HEK293 (cell line): ENCODE data around the gene HOXB1.

Experiments
- FEZF1 ChIP-seq: fragments of 450-650 bp; formaldehyde crosslinking; IDR thresholded peaks from 2 replicates; pipeline ENCODE4 v1.5.1; 2016; ENCODE audit warnings: missing biosample characterization, missing genetic modification characterization
- GLI4 ChIP-seq: fragments of 450-650 bp; formaldehyde crosslinking; IDR thresholded peaks from 2 replicates; pipeline ENCODE4 v1.5.1; 2016; ENCODE audit warnings: missing biosample characterization, missing genetic modification characterization
- MZF1 ChIP-seq: fragments of 450-650 bp; formaldehyde crosslinking; IDR thresholded peaks from 2 replicates; pipeline ENCODE4 v1.5.1; 2017; ENCODE audit warnings: missing biosample characterization, missing genetic modification characterization, borderline replicate concordance
- ZFP69B ChIP-seq: fragments of 450-650 bp; formaldehyde crosslinking; IDR thresholded peaks from 2 replicates; pipeline ENCODE4 v1.5.1; 2016; ENCODE audit warnings: missing biosample characterization, missing genetic modification characterization
- ZNF114 ChIP-seq: fragments of 450-650 bp; formaldehyde crosslinking; IDR thresholded peaks from 2 replicates; pipeline ENCODE4 v1.5.0; 2017; ENCODE audit warnings: missing biosample characterization, missing genetic modification characterization
- ZNF223 ChIP-seq: fragments of 450-650 bp; formaldehyde crosslinking; IDR thresholded peaks from 2 replicates; pipeline ENCODE4 v1.5.1; 2016; ENCODE audit warnings: missing biosample characterization, missing genetic modification characterization
- ZNF335 ChIP-seq: fragments of 450-650 bp; formaldehyde crosslinking; conservative IDR thresholded peaks from 2 replicates; pipeline ENCODE4 v1.5.1; 2016; ENCODE audit warnings: missing biosample characterization, missing genetic modification characterization
- ZNF350 ChIP-seq: fragments of 450-650 bp; formaldehyde crosslinking; IDR thresholded peaks from 2 replicates; pipeline ENCODE4 v1.5.0; 2017; ENCODE audit warnings: missing biosample characterization, mild to moderate bottlenecking, missing genetic modification characterization
- ZNF426 ChIP-seq: fragments of 450-650 bp; formaldehyde crosslinking; IDR thresholded peaks from 2 replicates; pipeline ENCODE4 v1.5.1; 2017; ENCODE audit warnings: missing biosample characterization, missing genetic modification characterization, mild to moderate bottlenecking, inconsistent platforms, moderate library complexity
- ZNF585B ChIP-seq: fragments of 450-650 bp; formaldehyde crosslinking; IDR thresholded peaks from 2 replicates; pipeline ENCODE4 v1.5.1; 2016; ENCODE audit warnings: missing biosample characterization, missing genetic modification characterization
- TF ChIP-seq, protein P1 (sequence below): fragments of 450-650 bp; formaldehyde crosslinking; IDR thresholded peaks from 2 replicates; pipeline ENCODE4 v1.5.1; 2017; ENCODE audit warnings: missing biosample characterization, mild to moderate bottlenecking, missing genetic modification characterization, moderate library complexity
- TF ChIP-seq, protein P2 (sequence below): fragments of 450-650 bp; formaldehyde crosslinking; IDR thresholded peaks from 2 replicates; pipeline ENCODE4 v1.5.1; 2017; ENCODE audit warnings: missing biosample characterization, missing genetic modification characterization
- TF ChIP-seq, protein P3 (sequence below): fragments of 450-650 bp; formaldehyde crosslinking; IDR thresholded peaks from 2 replicates; pipeline ENCODE4 v1.5.1; 2016; ENCODE audit warnings: missing biosample characterization, missing genetic modification characterization, low read depth
- TF ChIP-seq, protein P4 (sequence below): fragments of 450-650 bp; formaldehyde crosslinking; IDR thresholded peaks from 2 replicates; pipeline ENCODE4 v1.5.1; 2016; ENCODE audit warnings: missing biosample characterization, missing genetic modification characterization
- TF ChIP-seq, protein P5 (sequence below): fragments of 450-650 bp; formaldehyde crosslinking; conservative IDR thresholded peaks from 2 replicates; pipeline ENCODE4 v1.5.1; 2016; ENCODE audit warnings: low read depth, missing biosample characterization, missing genetic modification characterization
- TF ChIP-seq, protein P6 (sequence below): fragments of 450-650 bp; formaldehyde crosslinking; IDR thresholded peaks from 2 replicates; pipeline ENCODE4 v1.5.1; 2016; ENCODE audit warnings: missing biosample characterization, missing genetic modification characterization
- TF ChIP-seq, protein P7 (sequence below): fragments of 450-650 bp; formaldehyde crosslinking; IDR thresholded peaks from 2 replicates; pipeline ENCODE4 v1.5.1; 2016; ENCODE audit warnings: missing biosample characterization, missing genetic modification characterization
- TF ChIP-seq, protein P8 (sequence below): fragments of 450-650 bp; formaldehyde crosslinking; IDR thresholded peaks from 2 replicates; pipeline ENCODE4 v1.5.1; 2016; ENCODE audit warnings: missing biosample characterization, missing genetic modification characterization

The HOXB1 gene

DNA sequence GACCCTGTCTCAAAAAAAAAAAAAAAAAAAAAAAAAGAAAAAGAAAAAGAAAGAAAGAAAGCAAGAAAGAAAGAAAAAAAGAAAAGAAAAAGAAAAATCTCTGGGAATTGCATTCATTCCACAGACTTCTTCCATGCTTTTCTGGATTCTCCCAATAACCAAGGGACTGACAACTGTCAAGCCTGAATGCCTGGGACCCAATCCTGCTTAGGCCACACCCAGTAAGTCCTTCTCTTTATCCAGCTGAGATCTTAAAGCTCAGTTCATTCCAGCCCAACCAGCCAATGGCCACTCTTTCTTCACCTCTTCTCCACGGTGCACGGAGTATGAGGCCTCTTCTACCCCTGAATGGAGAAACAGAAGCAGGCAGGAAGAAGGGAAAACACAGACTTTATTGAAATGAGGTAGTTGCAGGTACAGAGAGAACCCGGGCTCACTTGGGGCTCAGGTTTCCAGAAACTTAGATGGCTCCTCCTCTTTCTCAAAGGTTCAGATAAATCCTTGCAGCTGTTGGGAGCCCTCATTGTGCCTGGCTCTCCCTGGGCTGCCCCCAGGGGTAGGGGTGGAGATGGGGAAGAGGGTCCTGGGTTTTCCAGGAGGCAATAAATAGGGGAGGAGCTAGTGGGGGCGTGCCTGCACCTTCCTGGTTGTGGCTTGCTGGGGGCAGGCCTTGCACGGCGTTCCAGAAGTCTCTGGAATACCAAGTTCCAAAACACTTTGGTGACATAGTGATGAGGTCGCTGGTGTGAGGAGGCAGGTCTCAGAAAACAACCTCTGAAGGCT, 2.5 kb downstream of the HOXB1 start (continued):
- TF ChIP-seq, protein P1, sequence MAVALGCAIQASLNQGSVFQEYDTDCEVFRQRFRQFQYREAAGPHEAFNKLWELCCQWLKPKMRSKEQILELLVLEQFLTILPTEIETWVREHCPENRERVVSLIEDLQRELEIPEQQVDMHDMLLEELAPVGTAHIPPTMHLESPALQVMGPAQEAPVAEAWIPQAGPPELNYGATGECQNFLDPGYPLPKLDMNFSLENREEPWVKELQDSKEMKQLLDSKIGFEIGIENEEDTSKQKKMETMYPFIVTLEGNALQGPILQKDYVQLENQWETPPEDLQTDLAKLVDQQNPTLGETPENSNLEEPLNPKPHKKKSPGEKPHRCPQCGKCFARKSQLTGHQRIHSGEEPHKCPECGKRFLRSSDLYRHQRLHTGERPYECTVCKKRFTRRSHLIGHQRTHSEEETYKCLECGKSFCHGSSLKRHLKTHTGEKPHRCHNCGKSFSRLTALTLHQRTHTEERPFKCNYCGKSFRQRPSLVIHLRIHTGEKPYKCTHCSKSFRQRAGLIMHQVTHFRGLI (tag by site-specific recombination), result peak; percentile 85; the same call in 1 of the 2 replicates
- TF ChIP-seq, protein P2, sequence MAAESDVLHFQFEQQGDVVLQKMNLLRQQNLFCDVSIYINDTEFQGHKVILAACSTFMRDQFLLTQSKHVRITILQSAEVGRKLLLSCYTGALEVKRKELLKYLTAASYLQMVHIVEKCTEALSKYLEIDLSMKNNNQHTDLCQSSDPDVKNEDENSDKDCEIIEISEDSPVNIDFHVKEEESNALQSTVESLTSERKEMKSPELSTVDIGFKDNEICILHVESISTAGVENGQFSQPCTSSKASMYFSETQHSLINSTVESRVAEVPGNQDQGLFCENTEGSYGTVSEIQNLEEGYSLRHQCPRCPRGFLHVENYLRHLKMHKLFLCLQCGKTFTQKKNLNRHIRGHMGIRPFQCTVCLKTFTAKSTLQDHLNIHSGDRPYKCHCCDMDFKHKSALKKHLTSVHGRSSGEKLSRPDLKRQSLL, result no peak
- no peak for TF ChIP-seq MZF1 (tag by site-specific recombination)
- TF ChIP-seq, protein P3, sequence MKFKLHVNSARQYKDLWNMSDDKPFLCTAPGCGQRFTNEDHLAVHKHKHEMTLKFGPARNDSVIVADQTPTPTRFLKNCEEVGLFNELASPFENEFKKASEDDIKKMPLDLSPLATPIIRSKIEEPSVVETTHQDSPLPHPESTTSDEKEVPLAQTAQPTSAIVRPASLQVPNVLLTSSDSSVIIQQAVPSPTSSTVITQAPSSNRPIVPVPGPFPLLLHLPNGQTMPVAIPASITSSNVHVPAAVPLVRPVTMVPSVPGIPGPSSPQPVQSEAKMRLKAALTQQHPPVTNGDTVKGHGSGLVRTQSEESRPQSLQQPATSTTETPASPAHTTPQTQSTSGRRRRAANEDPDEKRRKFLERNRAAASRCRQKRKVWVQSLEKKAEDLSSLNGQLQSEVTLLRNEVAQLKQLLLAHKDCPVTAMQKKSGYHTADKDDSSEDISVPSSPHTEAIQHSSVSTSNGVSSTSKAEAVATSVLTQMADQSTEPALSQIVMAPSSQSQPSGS (tag by site-specific recombination), result peak; percentile 31; the same call in 1 of the 2 replicates
- TF ChIP-seq, protein P4, sequence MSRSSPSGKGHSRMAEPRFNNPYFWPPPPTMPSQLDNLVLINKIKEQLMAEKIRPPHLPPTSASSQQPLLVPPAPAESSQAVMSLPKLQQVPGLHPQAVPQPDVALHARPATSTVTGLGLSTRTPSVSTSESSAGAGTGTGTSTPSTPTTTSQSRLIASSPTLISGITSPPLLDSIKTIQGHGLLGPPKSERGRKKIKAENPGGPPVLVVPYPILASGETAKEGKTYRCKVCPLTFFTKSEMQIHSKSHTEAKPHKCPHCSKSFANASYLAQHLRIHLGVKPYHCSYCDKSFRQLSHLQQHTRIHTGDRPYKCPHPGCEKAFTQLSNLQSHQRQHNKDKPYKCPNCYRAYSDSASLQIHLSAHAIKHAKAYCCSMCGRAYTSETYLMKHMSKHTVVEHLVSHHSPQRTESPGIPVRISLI, result peak; percentile 93
- TF ChIP-seq, protein P5, sequence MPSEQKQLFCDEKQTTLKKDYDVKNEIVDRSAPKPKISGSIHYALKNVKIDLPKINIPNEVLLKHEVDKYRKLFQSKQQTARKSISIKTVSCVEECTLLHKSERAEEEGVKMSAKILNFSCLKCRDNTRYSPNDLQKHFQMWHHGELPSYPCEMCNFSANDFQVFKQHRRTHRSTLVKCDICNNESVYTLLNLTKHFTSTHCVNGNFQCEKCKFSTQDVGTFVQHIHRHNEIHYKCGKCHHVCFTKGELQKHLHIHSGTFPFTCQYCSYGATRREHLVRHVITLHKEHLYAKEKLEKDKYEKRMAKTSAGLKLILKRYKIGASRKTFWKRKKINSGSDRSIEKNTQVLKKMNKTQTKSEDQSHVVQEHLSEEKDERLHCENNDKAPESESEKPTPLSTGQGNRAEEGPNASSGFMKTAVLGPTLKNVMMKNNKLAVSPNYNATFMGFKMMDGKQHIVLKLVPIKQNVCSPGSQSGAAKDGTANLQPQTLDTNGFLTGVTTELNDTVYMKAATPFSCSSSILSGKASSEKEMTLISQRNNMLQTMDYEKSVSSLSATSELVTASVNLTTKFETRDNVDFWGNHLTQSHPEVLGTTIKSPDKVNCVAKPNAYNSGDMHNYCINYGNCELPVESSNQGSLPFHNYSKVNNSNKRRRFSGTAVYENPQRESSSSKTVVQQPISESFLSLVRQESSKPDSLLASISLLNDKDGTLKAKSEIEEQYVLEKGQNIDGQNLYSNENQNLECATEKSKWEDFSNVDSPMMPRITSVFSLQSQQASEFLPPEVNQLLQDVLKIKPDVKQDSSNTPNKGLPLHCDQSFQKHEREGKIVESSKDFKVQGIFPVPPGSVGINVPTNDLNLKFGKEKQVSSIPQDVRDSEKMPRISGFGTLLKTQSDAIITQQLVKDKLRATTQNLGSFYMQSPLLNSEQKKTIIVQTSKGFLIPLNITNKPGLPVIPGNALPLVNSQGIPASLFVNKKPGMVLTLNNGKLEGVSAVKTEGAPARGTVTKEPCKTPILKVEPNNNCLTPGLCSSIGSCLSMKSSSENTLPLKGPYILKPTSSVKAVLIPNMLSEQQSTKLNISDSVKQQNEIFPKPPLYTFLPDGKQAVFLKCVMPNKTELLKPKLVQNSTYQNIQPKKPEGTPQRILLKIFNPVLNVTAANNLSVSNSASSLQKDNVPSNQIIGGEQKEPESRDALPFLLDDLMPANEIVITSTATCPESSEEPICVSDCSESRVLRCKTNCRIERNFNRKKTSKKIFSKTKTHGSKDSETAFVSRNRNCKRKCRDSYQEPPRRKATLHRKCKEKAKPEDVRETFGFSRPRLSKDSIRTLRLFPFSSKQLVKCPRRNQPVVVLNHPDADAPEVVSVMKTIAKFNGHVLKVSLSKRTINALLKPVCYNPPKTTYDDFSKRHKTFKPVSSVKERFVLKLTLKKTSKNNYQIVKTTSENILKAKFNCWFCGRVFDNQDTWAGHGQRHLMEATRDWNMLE (tag by site-specific recombination), result no peak
- TF ChIP-seq, protein P6, sequence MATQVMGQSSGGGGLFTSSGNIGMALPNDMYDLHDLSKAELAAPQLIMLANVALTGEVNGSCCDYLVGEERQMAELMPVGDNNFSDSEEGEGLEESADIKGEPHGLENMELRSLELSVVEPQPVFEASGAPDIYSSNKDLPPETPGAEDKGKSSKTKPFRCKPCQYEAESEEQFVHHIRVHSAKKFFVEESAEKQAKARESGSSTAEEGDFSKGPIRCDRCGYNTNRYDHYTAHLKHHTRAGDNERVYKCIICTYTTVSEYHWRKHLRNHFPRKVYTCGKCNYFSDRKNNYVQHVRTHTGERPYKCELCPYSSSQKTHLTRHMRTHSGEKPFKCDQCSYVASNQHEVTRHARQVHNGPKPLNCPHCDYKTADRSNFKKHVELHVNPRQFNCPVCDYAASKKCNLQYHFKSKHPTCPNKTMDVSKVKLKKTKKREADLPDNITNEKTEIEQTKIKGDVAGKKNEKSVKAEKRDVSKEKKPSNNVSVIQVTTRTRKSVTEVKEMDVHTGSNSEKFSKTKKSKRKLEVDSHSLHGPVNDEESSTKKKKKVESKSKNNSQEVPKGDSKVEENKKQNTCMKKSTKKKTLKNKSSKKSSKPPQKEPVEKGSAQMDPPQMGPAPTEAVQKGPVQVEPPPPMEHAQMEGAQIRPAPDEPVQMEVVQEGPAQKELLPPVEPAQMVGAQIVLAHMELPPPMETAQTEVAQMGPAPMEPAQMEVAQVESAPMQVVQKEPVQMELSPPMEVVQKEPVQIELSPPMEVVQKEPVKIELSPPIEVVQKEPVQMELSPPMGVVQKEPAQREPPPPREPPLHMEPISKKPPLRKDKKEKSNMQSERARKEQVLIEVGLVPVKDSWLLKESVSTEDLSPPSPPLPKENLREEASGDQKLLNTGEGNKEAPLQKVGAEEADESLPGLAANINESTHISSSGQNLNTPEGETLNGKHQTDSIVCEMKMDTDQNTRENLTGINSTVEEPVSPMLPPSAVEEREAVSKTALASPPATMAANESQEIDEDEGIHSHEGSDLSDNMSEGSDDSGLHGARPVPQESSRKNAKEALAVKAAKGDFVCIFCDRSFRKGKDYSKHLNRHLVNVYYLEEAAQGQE, result no peak
- no peak for TF ChIP-seq ZNF585B (tag by site-specific recombination)
- TF ChIP-seq, protein P7, sequence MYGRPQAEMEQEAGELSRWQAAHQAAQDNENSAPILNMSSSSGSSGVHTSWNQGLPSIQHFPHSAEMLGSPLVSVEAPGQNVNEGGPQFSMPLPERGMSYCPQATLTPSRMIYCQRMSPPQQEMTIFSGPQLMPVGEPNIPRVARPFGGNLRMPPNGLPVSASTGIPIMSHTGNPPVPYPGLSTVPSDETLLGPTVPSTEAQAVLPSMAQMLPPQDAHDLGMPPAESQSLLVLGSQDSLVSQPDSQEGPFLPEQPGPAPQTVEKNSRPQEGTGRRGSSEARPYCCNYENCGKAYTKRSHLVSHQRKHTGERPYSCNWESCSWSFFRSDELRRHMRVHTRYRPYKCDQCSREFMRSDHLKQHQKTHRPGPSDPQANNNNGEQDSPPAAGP (tag by site-specific recombination), result no peak
- TF ChIP-seq ZNF223 (tag by site-specific recombination), result peak; percentile 47; the same call in 1 of the 2 replicates
- no peak for TF ChIP-seq ZNF114
- TF ChIP-seq ZNF335 (tag by site-specific recombination), result peak; percentile 13; the same call in 1 of the 2 replicates
- TF ChIP-seq ZFP69B (tag by site-specific recombination), result no peak
- no peak for TF ChIP-seq GLI4 (tag by site-specific recombination)
- no peak for TF ChIP-seq ZNF350 (tag by site-specific recombination)
- no peak for TF ChIP-seq ZNF426
- no peak for TF ChIP-seq FEZF1 (tag by site-specific recombination)
- TF ChIP-seq, protein P8, sequence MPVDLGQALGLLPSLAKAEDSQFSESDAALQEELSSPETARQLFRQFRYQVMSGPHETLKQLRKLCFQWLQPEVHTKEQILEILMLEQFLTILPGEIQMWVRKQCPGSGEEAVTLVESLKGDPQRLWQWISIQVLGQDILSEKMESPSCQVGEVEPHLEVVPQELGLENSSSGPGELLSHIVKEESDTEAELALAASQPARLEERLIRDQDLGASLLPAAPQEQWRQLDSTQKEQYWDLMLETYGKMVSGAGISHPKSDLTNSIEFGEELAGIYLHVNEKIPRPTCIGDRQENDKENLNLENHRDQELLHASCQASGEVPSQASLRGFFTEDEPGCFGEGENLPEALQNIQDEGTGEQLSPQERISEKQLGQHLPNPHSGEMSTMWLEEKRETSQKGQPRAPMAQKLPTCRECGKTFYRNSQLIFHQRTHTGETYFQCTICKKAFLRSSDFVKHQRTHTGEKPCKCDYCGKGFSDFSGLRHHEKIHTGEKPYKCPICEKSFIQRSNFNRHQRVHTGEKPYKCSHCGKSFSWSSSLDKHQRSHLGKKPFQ (tag by site-specific recombination), result no peak
